Right cardiac atrium (tissue), 5 donors: ENCODE results near the gene OR11A1. TPM values are rescaled to one million over a fixed set of nuclear protein-coding genes. Genes with fewer than 3 reads are reported as not detected.

ENCODE experiments used
- ATAC-seq, 2 donors: fragments of 200-7000 bp; cut with Tn5 transposase; one replicate each; pipeline versions ENCODE4 v1.8.0 to v1.9.1; 2020; ENCODE audit warnings: moderate library complexity in 2 of 2, mild to moderate bottlenecking in 1 of 2
- DNase-seq, 3 donors: peaks; one replicate each; pipeline ENCODE4 v3.0.0-alpha.2; 2020
- H3K27ac ChIP-seq: one replicate; pipeline ENCODE4 v1.5.1; 2013; ENCODE audit warnings: mild to moderate bottlenecking, low read length, control low read depth, moderate library complexity
- H3K27me3 ChIP-seq: one replicate; pipeline ENCODE4 v1.6.1; 2013; ENCODE audit not compliant: control insufficient read depth, insufficient read depth
- H3K4me1 ChIP-seq: one replicate; pipeline ENCODE4 v1.6.1; 2013; ENCODE audit warnings: low read length; ENCODE audit not compliant: control insufficient read depth, insufficient read depth
- H3K4me3 ChIP-seq: one replicate; pipeline ENCODE4 v1.5.1; 2013; ENCODE audit warnings: low read length, control low read depth
- H3K9me3 ChIP-seq: one replicate; pipeline ENCODE4 v1.6.1; 2013; ENCODE audit warnings: low read length; ENCODE audit not compliant: control insufficient read depth
- WGBS: extraction: QIAGEN DNeasy Blood & Tissue Kit; methylation state at CpG from one replicate; pipeline ENCODE4 v1.1.7; 2013; 5-methylcytosine and 5-hydroxymethylcytosine counted together
- intact Hi-C, 4 donors: fragments of 100-400 bp; cut with DNase I; formaldehyde crosslinking; loops; one replicate each; pipeline versions ENCODE4 v1.11.0 to v1.14.0; 2022 to 2023
- polyA plus RNA-seq: library from polyadenylated mRNA; stranded (reverse); fragments of 200-250 nt; gene quantifications from one replicate; pipeline ENCODE4 v1.2.3, GENCODE V29; 2013
- total RNA-seq, 4 donors: library from RNA; stranded (reverse); fragmentation: NEBNext Ultra II Directional; extraction: Animal tissue kit (Norgen Biotek cat#: 25700); gene quantifications; one replicate each; pipeline ENCODE4 v1.2.1, GENCODE V29; 2021
- donor health status: healthy with polysubstance abuse.
- donor health status: DM: no; HTN: yes; CAD: no.
- donor health status: DM: no; HTN: no; CAD: no.
- donor health status: DM: no; HTN: yes; CAD: no; lungs with severe emphysema.
- donor health status: DM: yes; HTN: yes; CAD: no.

The OR11A1 gene
- total and polyA plus RNA-seq, 5 donors: not detected

- ATAC-seq: no peak
- 68% methylated on average over 2 of the region's 2 CpGs for WGBS
- intact Hi-C loops: no loop called here
These were observed 37.3 kb upstream of the OR11A1 start for GRCh38 chr6:29494131-29494530.

GRCh38 chr6:29493261-29493660 lies 36.4 kb upstream of the OR11A1 start:
- ATAC-seq (no peak), DNase-seq (no peak)
- Histone ChIP-seq H3K27ac (no peak overlapping the region), H3K4me1 (no peaks in the 10 kb centered on the region), H3K9me3 (no peaks in the 10 kb centered on the region), H3K4me3 (no peak overlapping the region), H3K27me3 (no peaks in the 10 kb centered on the region)
- 63% methylated on average over 2 of the region's 2 CpGs for WGBS
- intact Hi-C loops: no loop called here

More at GRCh38 chr6:29494131-29494530, 37.3 kb upstream of the OR11A1 start:
- no peak for DNase-seq
- Histone ChIP-seq H3K27me3 (no peaks in the 10 kb centered on the region), H3K4me1 (no peaks in the 10 kb centered on the region), H3K27ac (no peak overlapping the region), H3K9me3 (no peaks in the 10 kb centered on the region), H3K4me3 (no peak overlapping the region)

GRCh38 chr6:29491574-29491973 lies 34.7 kb upstream of the OR11A1 start:
- 69% methylated on average over 4 of the region's 4 CpGs for WGBS
- no peaks in the 10 kb centered on the region for H3K9me3 ChIP-seq
- H3K27ac ChIP-seq: no peak overlapping the region
- H3K4me1 ChIP-seq: no peaks in the 10 kb centered on the region
- H3K4me3 ChIP-seq: no peak overlapping the region
- intact Hi-C loops: no loop called here
- no peaks in the 10 kb centered on the region for H3K27me3 ChIP-seq
- ATAC-seq (no peak), DNase-seq (no peak)

GRCh38 chr6:29490552-29490951 lies 33.7 kb upstream of the OR11A1 start:
- WGBS: 62% methylated on average over 2 of the region's 2 CpGs
- Histone ChIP-seq H3K27ac (no peak overlapping the region), H3K4me1 (no peaks in the 10 kb centered on the region), H3K4me3 (no peak overlapping the region), H3K9me3 (no peaks in the 10 kb centered on the region), H3K27me3 (no peaks in the 10 kb centered on the region)
- intact Hi-C loops: no loop called here
- no peak for DNase-seq
- ATAC-seq: no peak

- no peaks in the 10 kb centered on the region for H3K27me3 ChIP-seq
- 72% methylated on average over 3 of the region's 3 CpGs for WGBS
- intact Hi-C loops: no loop called here
- H3K27ac ChIP-seq: no peak overlapping the region
- no peak for ATAC-seq
- no peak overlapping the region for H3K4me3 ChIP-seq
- H3K9me3 ChIP-seq: no peaks in the 10 kb centered on the region
- no peaks in the 10 kb centered on the region for H3K4me1 ChIP-seq
- DNase-seq: no peak
These were observed 33.2 kb upstream of the OR11A1 start for GRCh38 chr6:29490055-29490454.

GRCh38 chr6:29489286-29489685 lies 32.4 kb upstream of the OR11A1 start:
- intact Hi-C loops: no loop called here
- Histone ChIP-seq H3K27ac (no peak overlapping the region), H3K4me1 (no peaks in the 10 kb centered on the region), H3K9me3 (no peaks in the 10 kb centered on the region), H3K27me3 (no peaks in the 10 kb centered on the region), H3K4me3 (no peak overlapping the region)
- ATAC-seq (no peak), DNase-seq (no peak)
- 90% methylated on average over 8 of the region's 8 CpGs for WGBS

GRCh38 chr6:29488874-29489273 lies 32.0 kb upstream of the OR11A1 start:
- Histone ChIP-seq H3K27me3 (no peaks in the 10 kb centered on the region), H3K27ac (no peak overlapping the region), H3K9me3 (no peaks in the 10 kb centered on the region), H3K4me3 (no peak overlapping the region), H3K4me1 (no peaks in the 10 kb centered on the region)
- no peak for ATAC-seq
- intact Hi-C loops: no loop called here
- DNase-seq: no peak

GRCh38 chr6:29487660-29488059 lies 30.8 kb upstream of the OR11A1 start, which contains the start of gene MAS1L:
MAS1L (minus strand) TSS chr6:29487956; CDS start chr6:29487902, 54 bp downstream.
- intact Hi-C loops: no loop called here
- DNase-seq (no peak), ATAC-seq (no peak)
- Histone ChIP-seq H3K9me3 (no peaks in the 10 kb centered on the region), H3K4me1 (no peaks in the 10 kb centered on the region), H3K27ac (no peak within 1 kb of the TSS), H3K4me3 (no peak within 1 kb of the TSS), H3K27me3 (no peaks in the 10 kb centered on the region)
- 91% methylated on average over 2 of the region's 2 CpGs for WGBS

GRCh38 chr6:29487131-29487530 lies 30.3 kb upstream of the OR11A1 start:
- ATAC-seq (no peak), DNase-seq (no peak)
- Histone ChIP-seq H3K27me3 (no peaks in the 10 kb centered on the region), H3K4me1 (no peaks in the 10 kb centered on the region), H3K4me3 (no peak overlapping the region), H3K9me3 (no peaks in the 10 kb centered on the region), H3K27ac (no peak overlapping the region)
- intact Hi-C loops: no loop called here
- 80% methylated on average over 5 of the region's 5 CpGs for WGBS

GRCh38 chr6:29486577-29486976 lies 29.7 kb upstream of the OR11A1 start:
- Histone ChIP-seq H3K4me1 (no peaks in the 10 kb centered on the region), H3K9me3 (no peaks in the 10 kb centered on the region), H3K4me3 (no peak overlapping the region), H3K27ac (no peak overlapping the region), H3K27me3 (no peaks in the 10 kb centered on the region)
- no peak for ATAC-seq
- intact Hi-C loops: no loop called here
- WGBS: 39% methylated on average over 4 of the region's 4 CpGs
- no peak for DNase-seq

GRCh38 chr6:29483735-29484134 lies 26.9 kb upstream of the OR11A1 start:
- Histone ChIP-seq H3K4me1 (no peaks in the 10 kb centered on the region), H3K27ac (no peak overlapping the region), H3K27me3 (no peaks in the 10 kb centered on the region), H3K9me3 (no peaks in the 10 kb centered on the region), H3K4me3 (no peak overlapping the region)
- ATAC-seq: no peak
- intact Hi-C loops: no loop called here
- no peak for DNase-seq
- 68% methylated on average over 1 of the region's 1 CpG for WGBS

- 44% methylated on average over 3 of the region's 3 CpGs for WGBS
- intact Hi-C loops: no loop called here
- no peak for ATAC-seq
- Histone ChIP-seq H3K9me3 (no peaks in the 10 kb centered on the region), H3K4me1 (no peaks in the 10 kb centered on the region), H3K27me3 (no peaks in the 10 kb centered on the region), H3K27ac (no peak overlapping the region), H3K4me3 (no peak overlapping the region)
- no peak for DNase-seq
These were observed 26.3 kb upstream of the OR11A1 start for GRCh38 chr6:29483186-29483585.
